Central memory CD8-positive, alpha-beta T cell (primary cell): ENCODE results near the gene AATF.

Source experiments
- ATAC-seq: fragments of 150-1000 bp; cut with Tn5 transposase; replicated peaks from 2 replicates; pipeline ENCODE4 v1.10.0; 2022; ENCODE audit warnings: mild to moderate bottlenecking, moderate FRiP score, moderate number of reproducible peaks; ENCODE audit not compliant: poor library complexity, severe bottlenecking; ENCODE audit errors: extremely low read depth
- DNase-seq, 2 donors: peaks; one replicate each; pipeline ENCODE4 v3.0.0; 2021; ENCODE audit warnings: low spot score in 2 of 2
- H3K27ac Mint-ChIP-seq: one replicate; pipeline ENCODE4 v1.8.0; 2022; ENCODE audit warnings: low read depth, mild to moderate bottlenecking, moderate library complexity, mixed read lengths
- H3K27me3 Mint-ChIP-seq: one replicate; pipeline ENCODE4 v1.8.0; 2022; ENCODE audit warnings: mixed read lengths
- H3K36me3 Mint-ChIP-seq: one replicate; pipeline ENCODE4 v1.8.0; 2022; ENCODE audit warnings: mild to moderate bottlenecking, moderate library complexity, mixed read lengths; ENCODE audit not compliant: insufficient read depth
- H3K4me1 Mint-ChIP-seq: one replicate; pipeline ENCODE4 v1.8.0; 2022; ENCODE audit warnings: mixed read lengths
- H3K4me3 Mint-ChIP-seq: one replicate; pipeline ENCODE4 v1.8.0; 2022; ENCODE audit warnings: mild to moderate bottlenecking, moderate library complexity, mixed read lengths
- H3K9me3 Mint-ChIP-seq: one replicate; pipeline ENCODE4 v1.8.0; 2022; ENCODE audit warnings: mixed read lengths

The AATF gene, protein sequence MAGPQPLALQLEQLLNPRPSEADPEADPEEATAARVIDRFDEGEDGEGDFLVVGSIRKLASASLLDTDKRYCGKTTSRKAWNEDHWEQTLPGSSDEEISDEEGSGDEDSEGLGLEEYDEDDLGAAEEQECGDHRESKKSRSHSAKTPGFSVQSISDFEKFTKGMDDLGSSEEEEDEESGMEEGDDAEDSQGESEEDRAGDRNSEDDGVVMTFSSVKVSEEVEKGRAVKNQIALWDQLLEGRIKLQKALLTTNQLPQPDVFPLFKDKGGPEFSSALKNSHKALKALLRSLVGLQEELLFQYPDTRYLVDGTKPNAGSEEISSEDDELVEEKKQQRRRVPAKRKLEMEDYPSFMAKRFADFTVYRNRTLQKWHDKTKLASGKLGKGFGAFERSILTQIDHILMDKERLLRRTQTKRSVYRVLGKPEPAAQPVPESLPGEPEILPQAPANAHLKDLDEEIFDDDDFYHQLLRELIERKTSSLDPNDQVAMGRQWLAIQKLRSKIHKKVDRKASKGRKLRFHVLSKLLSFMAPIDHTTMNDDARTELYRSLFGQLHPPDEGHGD

DNA sequence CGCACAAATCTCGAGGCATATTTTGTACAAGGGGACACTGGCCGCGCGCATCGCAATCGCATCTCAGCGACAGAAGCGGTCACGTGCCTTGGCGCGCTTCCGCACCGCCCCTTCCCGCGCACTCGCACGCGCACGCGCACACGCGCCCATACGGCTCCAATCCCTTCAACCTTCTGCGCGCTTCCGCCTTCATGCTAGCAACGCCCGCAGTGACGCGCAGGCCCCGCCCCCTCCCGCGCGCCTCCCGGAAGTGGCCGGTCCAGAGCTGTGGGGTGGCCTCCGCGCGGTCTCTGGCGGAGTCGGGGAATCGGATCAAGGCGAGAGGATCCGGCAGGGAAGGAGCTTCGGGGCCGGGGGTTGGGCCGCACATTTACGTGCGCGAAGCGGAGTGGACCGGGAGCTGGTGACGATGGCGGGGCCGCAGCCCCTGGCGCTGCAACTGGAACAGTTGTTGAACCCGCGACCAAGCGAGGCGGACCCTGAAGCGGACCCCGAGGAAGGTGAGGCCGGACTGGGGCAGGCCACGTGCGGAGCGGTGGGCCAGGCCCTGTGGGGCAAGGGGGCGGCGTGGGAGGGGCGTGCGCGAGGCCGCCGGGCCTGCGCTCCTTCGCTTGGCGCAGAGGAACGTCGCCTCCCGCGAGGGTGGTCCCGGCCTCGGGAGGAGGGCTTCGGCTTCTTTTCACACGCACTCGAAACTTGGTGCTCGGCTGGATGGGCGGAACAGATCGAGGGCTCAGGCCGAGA, at the start of gene AATF:
TSS of gene AATF (plus strand) at position 238 of the 744 bp plus-strand sequence. CDS start at position 410, 172 bp downstream.
- Mint-ChIP-seq H3K36me3 (peaks cover 39% of the 10 kb centered on the region), H3K27ac (peak within 1 kb of the TSS; percentile 91), H3K4me3 (peak within 1 kb of the TSS; percentile 94), H3K9me3 (no peaks in the 10 kb centered on the region), H3K4me1 (peaks cover 51% of the 10 kb centered on the region), H3K27me3 (peaks cover 34% of the 10 kb centered on the region)
- DNase-seq, result peak; percentile 94
- peak; percentile 97 for ATAC-seq

DNA sequence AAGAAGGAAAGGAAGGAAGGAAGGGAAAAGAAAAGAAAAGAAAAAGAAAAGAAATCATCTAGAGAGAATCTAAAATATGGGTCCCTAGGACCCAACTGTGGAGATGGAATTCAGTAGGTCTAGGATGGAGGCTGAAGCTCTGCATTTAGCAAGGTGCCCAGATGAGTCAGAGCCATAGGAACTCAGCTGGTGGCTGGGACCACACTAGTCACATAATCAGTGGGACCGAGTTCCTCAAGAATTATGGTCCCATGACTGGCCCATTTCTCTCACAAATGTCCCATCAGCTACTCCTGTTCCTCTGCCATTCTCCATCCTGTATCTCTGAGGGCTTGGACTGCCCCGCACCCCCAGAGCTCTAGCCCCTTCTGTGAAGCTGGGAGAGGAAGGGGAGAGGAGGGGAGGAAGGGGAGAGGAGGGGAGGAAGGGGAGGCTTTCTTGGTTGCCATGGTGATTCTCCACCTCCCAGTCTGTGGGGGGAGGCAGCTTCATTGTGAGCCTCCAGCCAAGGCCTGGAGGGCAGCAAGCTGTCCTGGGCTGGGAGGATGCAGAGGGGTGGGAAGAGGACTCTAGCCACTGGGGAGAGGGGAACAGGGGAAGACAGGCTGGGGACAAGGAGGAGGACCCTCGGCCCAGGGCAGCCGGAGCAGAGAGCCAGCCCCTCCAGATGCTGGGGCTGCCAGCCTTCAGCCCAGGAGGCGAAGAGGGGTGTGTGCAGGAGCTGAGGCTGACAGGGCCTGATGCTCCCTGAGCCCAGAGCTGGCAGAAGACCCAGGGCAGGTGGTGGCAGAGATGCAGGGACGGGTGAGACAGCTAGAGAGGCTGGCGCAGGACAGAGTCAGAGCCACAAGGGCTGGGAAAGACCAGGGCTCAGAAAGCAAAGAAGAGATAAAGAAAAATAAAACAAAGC, 49.2 kb upstream of the AATF start:
- H3K27ac Mint-ChIP-seq, result peak overlapping the region; percentile 77
- DNase-seq, result no peak
- no peaks in the 10 kb centered on the region for H3K36me3 Mint-ChIP-seq
- ATAC-seq, result no peak
- H3K4me3 Mint-ChIP-seq, result no peak overlapping the region
- no peaks in the 10 kb centered on the region for H3K9me3 Mint-ChIP-seq
- H3K27me3 Mint-ChIP-seq, result peaks cover 39% of the 10 kb centered on the region
- H3K4me1 Mint-ChIP-seq, result no peaks in the 10 kb centered on the region

DNA sequence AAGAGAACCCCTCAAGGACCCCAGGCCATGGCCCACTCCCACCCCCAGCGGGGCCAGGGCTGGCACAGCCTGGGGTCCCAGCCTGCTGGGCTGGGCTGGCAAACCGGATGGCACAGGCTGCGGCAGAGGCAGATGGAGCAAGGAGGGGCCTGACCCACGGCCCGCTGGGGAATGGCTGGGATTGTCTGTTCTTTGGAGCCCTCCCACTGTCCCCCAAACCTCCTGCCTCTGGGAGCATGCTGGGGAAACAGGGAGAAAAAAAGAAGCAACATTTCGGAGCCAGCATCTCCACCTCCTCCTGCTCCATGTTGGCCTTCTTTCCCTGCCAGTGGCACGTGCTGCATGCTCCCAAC, 48.6 kb upstream of the AATF start:
- Mint-ChIP-seq H3K4me1 (no peaks in the 10 kb centered on the region), H3K27ac (no peak overlapping the region), H3K36me3 (no peaks in the 10 kb centered on the region), H3K9me3 (no peaks in the 10 kb centered on the region), H3K4me3 (no peak overlapping the region), H3K27me3 (peaks cover 33% of the 10 kb centered on the region)
- DNase-seq, result no peak
- ATAC-seq, result no peak

DNA sequence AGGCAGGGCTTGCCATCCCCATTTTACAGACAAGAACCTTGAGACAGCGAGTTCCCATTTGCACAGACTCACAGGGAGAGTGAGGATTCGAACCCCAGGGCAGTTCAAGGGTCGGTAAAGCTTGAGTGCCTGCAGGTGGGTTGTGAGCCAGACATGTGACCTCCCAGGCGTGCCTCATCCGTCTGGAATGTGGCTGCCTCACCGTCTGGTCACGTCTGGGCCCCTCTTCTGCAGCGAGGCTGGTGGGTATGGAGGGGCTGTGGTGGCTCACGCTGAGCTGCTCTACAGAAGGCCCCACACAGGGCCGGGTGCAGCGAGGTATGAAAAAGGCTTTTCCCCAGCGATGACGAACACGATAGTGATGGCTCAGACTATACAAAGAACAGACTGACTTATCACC, 47.2 kb upstream of the AATF start:
- H3K27me3 Mint-ChIP-seq, result peaks cover 22% of the 10 kb centered on the region
- DNase-seq (no peak), ATAC-seq (no peak)
- H3K4me1 Mint-ChIP-seq, result no peaks in the 10 kb centered on the region
- H3K9me3 Mint-ChIP-seq, result no peaks in the 10 kb centered on the region
- H3K27ac Mint-ChIP-seq, result no peak overlapping the region
- H3K4me3 Mint-ChIP-seq, result no peak overlapping the region
- no peaks in the 10 kb centered on the region for H3K36me3 Mint-ChIP-seq

DNA sequence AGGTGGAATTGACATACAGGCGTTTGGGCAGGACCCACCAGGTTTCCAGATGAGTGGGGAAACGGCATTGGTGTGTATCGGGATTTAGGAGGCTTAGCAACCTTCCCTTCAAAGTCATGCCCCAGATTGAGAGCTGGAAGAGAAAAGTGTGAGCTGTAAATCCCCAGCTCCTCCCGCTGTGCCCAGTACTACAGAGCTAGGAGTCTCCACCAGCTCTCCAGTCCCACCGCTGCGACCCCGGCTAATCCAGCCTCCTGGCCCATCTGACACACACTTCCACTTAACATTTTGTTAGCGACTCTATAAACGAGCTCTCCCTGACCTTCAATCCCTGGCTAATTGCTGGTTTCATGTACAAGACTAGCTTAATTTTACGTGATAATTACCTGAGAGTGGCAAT, 41.3 kb upstream of the AATF start:
- no peak for ATAC-seq
- DNase-seq, result no peak
- peaks cover 56% of the 10 kb centered on the region for H3K27me3 Mint-ChIP-seq

DNA sequence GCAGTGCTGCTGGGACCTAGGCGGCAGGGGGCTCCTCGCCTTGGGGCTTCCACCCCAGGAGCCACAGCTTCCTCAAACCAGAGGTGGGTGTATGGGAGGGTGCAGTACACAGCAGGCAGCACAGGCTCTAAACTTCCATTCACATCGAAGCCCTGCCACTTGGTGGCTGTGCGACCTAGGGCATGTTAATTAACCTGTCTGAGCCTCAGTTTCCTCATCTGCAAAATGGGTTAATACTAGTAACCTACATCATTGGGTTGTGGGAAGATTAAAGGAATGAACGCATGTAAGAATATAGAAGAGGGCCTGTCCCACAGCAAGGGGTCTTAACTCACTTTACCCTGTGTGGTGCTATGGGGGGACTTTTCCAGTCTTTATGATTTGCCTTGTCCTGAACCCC, 38.2 kb upstream of the AATF start:
- ATAC-seq, result no peak
- Mint-ChIP-seq H3K4me1 (no peaks in the 10 kb centered on the region), H3K27ac (no peak overlapping the region), H3K36me3 (no peaks in the 10 kb centered on the region), H3K4me3 (no peak overlapping the region), H3K27me3 (peaks cover 68% of the 10 kb centered on the region), H3K9me3 (no peaks in the 10 kb centered on the region)
- DNase-seq, result no peak

More for the DNA sequence above, 41.3 kb upstream of the AATF start:
- Mint-ChIP-seq H3K36me3 (no peaks in the 10 kb centered on the region), H3K9me3 (no peaks in the 10 kb centered on the region), H3K4me3 (no peak overlapping the region), H3K4me1 (no peaks in the 10 kb centered on the region), H3K27ac (no peak overlapping the region)

DNA sequence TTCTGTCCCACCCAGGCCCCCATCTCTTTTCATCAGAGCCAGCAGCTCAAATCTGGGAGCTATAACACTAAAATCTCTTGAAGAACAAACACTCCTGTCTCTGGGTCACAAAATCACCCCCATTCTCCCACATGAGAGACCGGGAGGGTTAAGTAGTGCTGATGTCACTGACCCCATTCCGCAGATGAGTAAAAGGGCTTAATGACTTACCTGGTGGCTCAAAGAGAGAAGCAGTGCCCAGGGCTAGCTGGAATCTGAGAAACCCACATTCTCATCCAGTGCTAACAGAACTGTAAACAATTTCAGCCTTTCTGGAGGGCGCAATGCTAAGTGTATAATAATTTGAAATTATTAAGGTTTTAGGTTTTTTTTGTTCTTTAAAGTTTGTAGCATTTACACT, 37.8 kb upstream of the AATF start:
- Mint-ChIP-seq H3K36me3 (no peaks in the 10 kb centered on the region), H3K27me3 (peaks cover 73% of the 10 kb centered on the region), H3K27ac (no peak overlapping the region), H3K9me3 (no peaks in the 10 kb centered on the region), H3K4me1 (no peaks in the 10 kb centered on the region), H3K4me3 (no peak overlapping the region)
- DNase-seq (no peak), ATAC-seq (no peak)

DNA sequence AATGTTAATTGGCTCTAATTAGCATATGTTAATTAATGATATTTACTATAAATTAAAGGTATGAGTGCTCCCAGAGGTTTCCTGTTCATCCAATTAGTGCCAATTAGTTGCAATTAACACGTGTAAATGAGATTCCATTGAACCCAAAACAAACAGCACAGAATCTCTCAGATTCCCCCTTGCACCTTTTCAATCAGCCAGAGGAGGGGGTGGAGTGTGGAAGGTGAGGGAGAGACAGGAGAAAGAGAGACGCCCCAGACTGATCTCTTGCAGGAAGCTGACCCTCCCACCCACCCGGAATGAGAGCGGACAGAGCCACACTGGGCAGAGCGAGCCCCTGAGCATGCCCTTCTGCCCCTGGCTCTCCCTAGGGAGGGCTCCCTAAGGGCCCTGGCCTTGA, 35.6 kb upstream of the AATF start:
- no peak for DNase-seq
- Mint-ChIP-seq H3K27ac (no peak overlapping the region), H3K4me1 (no peaks in the 10 kb centered on the region), H3K9me3 (no peaks in the 10 kb centered on the region), H3K36me3 (peaks cover 4% of the 10 kb centered on the region), H3K4me3 (no peak overlapping the region), H3K27me3 (peaks cover 57% of the 10 kb centered on the region)
- no peak for ATAC-seq

DNA sequence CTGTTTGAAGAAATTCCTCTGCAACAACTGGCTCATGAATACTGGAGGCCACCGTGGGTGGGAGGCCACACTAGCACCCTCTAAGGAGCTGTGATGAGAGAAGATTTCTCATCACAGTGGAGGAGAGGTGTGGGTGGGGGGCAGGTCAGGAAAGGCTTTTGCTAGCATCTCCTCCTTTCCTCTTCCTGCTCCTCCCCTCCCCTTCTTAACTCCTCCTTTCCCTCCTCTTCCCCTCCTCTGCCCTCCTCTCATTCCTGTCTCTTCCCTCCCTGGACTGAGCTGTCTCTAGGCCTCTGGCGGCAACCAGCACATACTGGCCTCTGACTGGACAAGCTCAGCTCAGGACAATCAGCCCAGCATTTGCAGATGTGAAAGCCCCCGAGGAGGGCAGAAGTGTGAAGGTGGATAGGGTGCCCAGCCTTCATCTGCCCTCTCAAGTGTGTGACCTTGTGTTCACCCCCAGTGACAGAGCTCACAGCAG, 30.5 kb upstream of the AATF start:
- no peak overlapping the region for H3K27ac Mint-ChIP-seq
- DNase-seq, result no peak
- H3K4me1 Mint-ChIP-seq, result no peaks in the 10 kb centered on the region
- no peak overlapping the region for H3K4me3 Mint-ChIP-seq
- peaks cover 63% of the 10 kb centered on the region for H3K27me3 Mint-ChIP-seq
- no peak for ATAC-seq
- no peaks in the 10 kb centered on the region for H3K9me3 Mint-ChIP-seq
- H3K36me3 Mint-ChIP-seq, result peaks cover 4% of the 10 kb centered on the region

DNA sequence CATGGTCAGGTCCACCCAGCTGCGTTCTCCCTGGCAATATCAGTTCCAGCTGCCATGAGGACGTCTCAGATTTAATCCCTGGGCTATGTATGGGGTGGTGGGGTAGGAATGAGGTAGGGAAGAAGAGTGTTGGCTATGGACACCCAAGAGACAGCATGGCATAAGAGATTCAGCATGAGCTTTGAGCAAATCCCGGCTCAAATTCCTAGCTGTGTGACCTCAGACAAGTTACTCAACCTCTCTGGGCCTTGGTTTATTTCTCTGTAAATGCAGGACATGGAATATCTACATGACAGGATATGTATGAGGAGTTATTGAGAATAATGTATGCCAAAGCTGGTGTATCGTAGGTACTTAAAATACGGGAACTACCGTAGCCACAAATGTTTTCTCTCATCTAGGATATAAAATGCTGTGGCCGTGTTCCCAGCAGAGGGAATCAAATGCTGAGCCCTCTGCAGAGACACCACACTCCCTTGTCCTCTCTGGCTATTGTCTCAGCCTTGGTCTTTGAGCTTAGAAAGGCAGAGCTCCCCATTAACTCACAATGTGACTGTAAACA, 29.3 kb upstream of the AATF start:
- Mint-ChIP-seq H3K36me3 (peaks cover 4% of the 10 kb centered on the region), H3K27me3 (peaks cover 66% of the 10 kb centered on the region), H3K27ac (no peak overlapping the region), H3K4me3 (no peak overlapping the region), H3K9me3 (no peaks in the 10 kb centered on the region), H3K4me1 (no peaks in the 10 kb centered on the region)
- DNase-seq (no peak), ATAC-seq (no peak)

DNA sequence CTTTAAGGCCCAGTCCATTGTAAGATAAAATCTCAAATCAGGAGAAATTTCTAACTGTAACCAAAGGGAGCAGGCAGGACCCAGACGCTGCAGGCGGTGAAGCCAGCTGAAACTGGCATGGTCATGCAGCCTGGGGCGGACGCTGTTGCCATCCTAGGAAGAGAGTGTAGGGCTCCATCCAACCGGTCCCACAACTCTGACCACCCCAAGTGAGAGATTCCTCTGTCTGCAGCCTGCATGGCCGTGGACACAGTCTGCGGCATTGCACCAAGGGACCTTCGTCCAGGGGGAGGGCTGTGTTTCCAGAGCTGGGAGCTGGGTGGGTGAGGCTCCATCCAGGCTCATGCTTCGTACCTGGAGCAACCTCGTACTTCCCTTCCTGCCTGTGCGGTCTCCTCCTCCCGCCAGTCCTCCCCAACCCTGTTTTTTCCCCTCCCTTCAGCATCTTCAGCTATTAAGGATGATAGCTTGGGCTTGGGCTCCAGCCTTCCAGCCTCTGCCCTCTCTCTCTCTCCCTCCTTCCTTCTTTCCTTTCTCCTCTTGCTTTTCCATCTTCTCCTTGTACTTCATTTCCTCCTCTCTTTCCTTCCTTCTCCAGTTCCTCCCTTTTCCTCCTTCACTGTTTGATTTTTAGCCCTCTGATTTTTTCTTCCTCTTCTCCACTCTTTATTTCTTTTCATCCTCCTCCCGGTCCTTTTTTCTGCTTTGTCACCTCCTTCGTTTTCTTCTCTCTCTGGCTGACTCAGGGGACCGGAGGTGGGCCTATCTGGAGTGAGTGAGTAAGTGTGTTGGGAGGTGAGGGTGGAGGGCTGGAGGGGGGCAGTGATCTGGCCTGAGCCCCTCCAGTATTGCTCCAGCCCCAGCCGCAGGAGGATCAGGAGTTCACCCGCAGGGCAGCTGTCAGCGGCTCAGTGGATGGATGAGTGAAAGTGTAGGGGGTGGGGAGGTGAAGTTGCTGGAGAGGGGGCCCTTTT, 28.4 kb upstream of the AATF start:
- DNase-seq, result no peak
- Mint-ChIP-seq H3K4me3 (no peak overlapping the region), H3K27me3 (peaks cover 64% of the 10 kb centered on the region), H3K9me3 (no peaks in the 10 kb centered on the region), H3K4me1 (no peaks in the 10 kb centered on the region), H3K36me3 (peaks cover 4% of the 10 kb centered on the region), H3K27ac (no peak overlapping the region)
- no peak for ATAC-seq
